Motor neuron (in vitro differentiated cells): ENCODE measurements around the gene ISOC2. TPM values are rescaled to one million over a fixed set of nuclear protein-coding genes. Genes with fewer than 3 reads are reported as not detected.
"Not testable (repeated sequence)": the region's sequence is repeated elsewhere in the genome, so short reads cannot be mapped to it uniquely, and the experiment has no call there.

ENCODE experiments used
- ATAC-seq, 8 experiments: fragments of 200-7000 bp; cut with Tn5 transposase; replicated peaks in 6 of 8; 2 replicates each; pipeline ENCODE4 v1.8.0; 2021; ENCODE audit warnings: mild to moderate bottlenecking in 8 of 8, moderate library complexity in 8 of 8
- H3K27ac ChIP-seq, 2 donors: fragments of 250-450 bp; sonication (Bioruptor Pico); 2 replicates each; pipeline ENCODE4 v1.9.0; 2021; ENCODE audit warnings: antibody characterized with exemption in 2 of 2, mild to moderate bottlenecking in 2 of 2, moderate library complexity in 1 of 2
- H3K4me1 ChIP-seq, 2 donors: fragments of 250-450 bp; sonication (Bioruptor Pico); replicated peaks in 1 of 2; 2 replicates each; pipeline ENCODE4 v1.6.1; 2021; ENCODE audit warnings: antibody characterized with exemption in 2 of 2, mild to moderate bottlenecking in 2 of 2, moderate library complexity in 1 of 2
- H3K4me3 ChIP-seq, 5 donors: fragments of 250-450 bp; sonication (Bioruptor Pico); 2 replicates each; pipeline ENCODE4 v1.9.0; 2021; ENCODE audit warnings: antibody characterized with exemption in 5 of 5, mild to moderate bottlenecking in 5 of 5, moderate library complexity in 4 of 5
- WGBS, 10 experiments: fragments of 450-650 bp; shearing (Covaris generic); methylation state at CpG; one replicate each; pipeline ENCODE4 v1.0.0; 2022; 5-methylcytosine and 5-hydroxymethylcytosine counted together
- in situ Hi-C, 9 experiments: fragments of 400-800 bp; cut with MboI; loops; one replicate each; pipeline ENCODE4 v1.15.0; 2021; ENCODE audit warnings: low sequenced_read_pairs in 9 of 9, low pct_unique_long_range_greater_than_20kb in 2 of 9; ENCODE audit not compliant: unreplicated experiment in 9 of 9
- total RNA-seq, 8 experiments: library from RNA; unstranded; fragments of 300-600 nt; gene quantifications; 2 replicates each; pipeline versions ENCODE4 v1.2.3 to v1.2.4, GENCODE V29; 2022

Gene ISOC2, protein sequence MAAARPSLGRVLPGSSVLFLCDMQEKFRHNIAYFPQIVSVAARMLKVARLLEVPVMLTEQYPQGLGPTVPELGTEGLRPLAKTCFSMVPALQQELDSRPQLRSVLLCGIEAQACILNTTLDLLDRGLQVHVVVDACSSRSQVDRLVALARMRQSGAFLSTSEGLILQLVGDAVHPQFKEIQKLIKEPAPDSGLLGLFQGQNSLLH
- total RNA-seq = 10 to 100 TPM; 35.4 to 82.0 (median 59.1) TPM

DNA sequence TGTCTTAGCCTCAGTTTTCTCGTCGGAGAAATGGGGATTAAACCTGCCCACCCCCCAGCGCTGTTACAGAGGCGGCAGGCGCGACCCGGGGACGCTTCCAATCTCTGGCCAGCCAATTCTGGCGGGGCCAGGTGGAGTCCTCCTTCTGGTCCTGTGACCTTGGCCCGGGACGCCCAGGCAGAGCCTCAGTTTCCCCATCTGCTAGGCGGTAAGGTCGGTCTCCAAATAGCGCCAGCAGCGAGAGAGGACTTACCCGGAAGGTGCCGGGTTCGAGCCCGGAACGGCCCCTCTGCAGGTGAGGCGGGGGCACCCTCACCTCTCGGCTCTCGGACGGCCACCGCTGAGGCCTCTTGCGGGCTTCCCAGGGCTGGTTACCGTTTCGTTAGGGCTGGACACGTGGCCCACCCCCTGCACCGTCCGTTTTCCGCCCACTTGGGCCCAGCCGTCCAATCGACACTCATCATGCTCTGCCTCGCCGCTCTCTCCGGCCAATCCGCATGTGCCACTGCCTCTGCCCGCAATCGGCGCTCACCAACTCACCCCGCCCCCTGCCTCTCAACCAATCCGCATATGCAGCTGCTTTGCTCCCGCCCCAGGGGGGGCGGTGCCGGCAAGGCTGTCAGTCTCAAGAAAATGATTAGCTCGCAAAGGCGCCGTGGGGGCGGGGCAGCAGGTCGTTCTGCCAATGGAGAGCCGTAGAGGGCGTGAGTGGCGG lies at the start of gene ISOC2:
ISOC2 (minus strand) TSS at position 384 of the 715 bp plus-strand sequence. CDS start 5,156 bp downstream, outside the sequence.
- 0% methylated on average over 4 to 8 of the region's 54 CpGs; no CpG with 5 or more reads in 5 of the 10 experiments for WGBS, 10 experiments

DNA sequence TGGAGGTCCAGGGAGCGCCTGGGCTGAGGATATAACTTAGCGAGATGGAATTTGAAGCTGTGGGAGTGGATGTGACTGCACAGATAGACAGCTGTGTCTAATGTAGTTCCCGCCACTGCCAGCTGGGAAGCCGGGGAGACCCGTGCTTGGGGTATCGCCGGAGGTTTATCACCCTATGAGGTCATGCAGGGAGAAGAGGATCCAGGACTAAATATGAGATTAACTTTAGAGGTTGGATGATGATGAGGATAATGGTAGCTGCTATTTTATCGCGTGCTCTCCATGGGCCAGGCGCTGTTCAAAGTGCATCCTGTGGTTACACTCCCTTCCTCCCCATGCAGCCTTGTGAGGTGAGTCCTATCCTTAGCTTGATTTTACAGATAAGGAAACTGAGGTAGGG lies 46.7 kb upstream of the ISOC2 start:
- no peak for ATAC-seq
- Histone ChIP-seq H3K27ac (no peak overlapping the region), H3K4me3 (no peak overlapping the region), H3K4me1 (no peaks in the 10 kb centered on the region)
- 49 to 100% (median 80%) methylated on average over 1 to 6 of the region's 10 CpGs; no CpG with 5 or more reads in 3 of the 10 experiments for WGBS, 10 experiments
- in situ Hi-C loops = no loop called here

More for the DNA sequence above, at the start of gene ISOC2:
- Histone ChIP-seq H3K27ac (peak within 1 kb of the TSS; percentile 86 to 96), H3K4me3 (peak within 1 kb of the TSS; percentile 58 to 88 (median 78)), H3K4me1 (peaks cover 15 to 22% of the 10 kb centered on the region in 2 donors)
- in situ Hi-C loops = no loop called here
- ATAC-seq = peak; percentile 90 to 95 (median 93)

DNA sequence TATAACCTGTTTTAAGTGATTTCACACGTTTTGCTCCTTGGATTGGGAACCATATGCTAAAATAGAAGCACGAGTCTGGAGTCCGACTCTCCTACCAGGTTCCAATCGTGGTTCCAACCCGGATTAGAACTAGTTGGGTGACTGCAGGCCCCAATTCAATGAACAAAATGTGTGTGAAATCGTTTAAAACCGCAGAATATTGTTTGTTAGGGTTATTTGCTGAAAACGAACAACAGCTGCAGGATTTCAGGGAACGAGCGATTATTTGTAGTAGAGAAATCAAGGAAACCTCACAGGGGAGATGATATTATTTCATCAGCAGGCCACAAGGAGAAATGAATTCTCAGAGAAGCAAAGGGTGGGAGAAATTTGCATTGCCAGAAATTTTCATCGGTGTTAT lies 43.5 kb upstream of the ISOC2 start:
- no peak for ATAC-seq
- 50 to 92% (median 76%) methylated on average over 2 to 11 of the region's 11 CpGs for whole genome bisulfite sequencing, 10 experiments
- H3K4me3 ChIP-seq = no peak overlapping the region
- no peaks in the 10 kb centered on the region for H3K4me1 ChIP-seq
- H3K27ac ChIP-seq = no peak overlapping the region
- in situ Hi-C loops = no loop called here

DNA sequence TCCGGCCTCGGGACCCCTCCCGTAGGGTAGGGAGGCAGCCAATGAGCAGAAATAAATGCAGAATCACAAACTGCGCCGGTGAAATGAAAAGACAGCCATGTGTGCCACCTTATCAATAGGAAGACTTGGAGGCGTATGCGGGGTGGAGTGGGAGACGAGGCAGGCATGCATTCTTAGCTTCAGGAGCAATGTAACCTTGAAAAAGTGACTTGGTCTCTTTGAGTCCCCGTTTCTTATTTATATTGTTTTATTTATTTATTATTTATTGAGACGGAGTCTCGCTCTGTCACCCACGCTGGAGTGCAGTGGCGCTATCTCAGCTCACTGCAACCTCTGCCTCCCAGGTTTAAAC lies 42.8 kb upstream of the ISOC2 start:
- ATAC-seq = no peak
- no peaks in the 10 kb centered on the region for H3K4me1 ChIP-seq
- in situ Hi-C loops = no loop called here
- H3K27ac ChIP-seq = peak overlapping the region in 1 of 2 donors; percentile 75
- peak overlapping the region in 4 of 5 donors; percentile 29 to 37 (median 34) for H3K4me3 ChIP-seq
- 32 to 100% (median 41%) methylated on average over 1 to 13 of the region's 13 CpGs; no CpG with 5 or more reads in 1 of the 10 experiments for WGBS, 10 experiments

DNA sequence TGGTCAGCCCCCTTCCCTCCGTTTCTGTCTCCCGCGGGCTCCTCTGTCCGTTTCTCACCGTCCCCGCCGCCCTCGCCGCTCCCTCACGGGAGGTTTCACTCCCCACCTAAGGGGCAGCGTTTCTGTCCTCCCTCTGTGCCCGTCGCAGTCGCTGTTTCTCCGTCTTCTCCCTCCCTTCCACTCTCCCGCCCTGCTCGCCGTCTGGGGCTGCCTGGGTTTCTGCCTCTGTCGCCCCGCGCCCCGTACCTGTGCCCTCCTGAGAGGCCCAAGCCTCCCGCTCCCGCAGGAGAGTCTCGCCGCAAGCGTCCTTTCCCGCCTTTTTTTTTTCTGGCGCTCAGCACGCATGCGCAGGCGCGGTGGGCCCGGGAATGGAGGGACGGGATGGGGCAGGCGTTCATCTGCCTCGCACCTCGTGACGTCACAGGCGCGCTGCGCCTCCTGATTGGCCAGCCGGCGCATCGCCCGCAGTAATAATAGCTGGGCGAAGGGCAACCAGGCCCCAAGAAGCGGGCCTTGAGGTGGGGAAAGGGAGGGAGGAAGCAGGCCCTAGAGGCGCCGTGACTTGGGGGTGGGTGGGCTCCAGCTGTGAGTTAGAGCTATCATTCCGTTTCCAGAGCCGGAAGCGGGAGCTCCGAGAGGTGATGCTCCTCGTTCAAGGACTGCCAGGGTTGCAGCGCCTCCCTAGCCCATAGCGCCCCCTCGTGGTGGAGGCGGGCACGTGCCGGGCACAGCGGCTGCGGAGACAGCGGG lies 42.2 kb upstream of the ISOC2 start:
- ATAC-seq = peak; percentile 96 to 99 (median 98)
- H3K4me3 ChIP-seq = peak overlapping the region; percentile 29 to 37 (median 32)
- 0 to 92% (median 17%) methylated on average over 1 to 24 of the region's 64 CpGs; no CpG with 5 or more reads in 1 of the 10 experiments for WGBS, 10 experiments
- in situ Hi-C loops = no loop called here
- no peaks in the 10 kb centered on the region for H3K4me1 ChIP-seq
- H3K27ac ChIP-seq = peak overlapping the region; percentile 47 to 75

DNA sequence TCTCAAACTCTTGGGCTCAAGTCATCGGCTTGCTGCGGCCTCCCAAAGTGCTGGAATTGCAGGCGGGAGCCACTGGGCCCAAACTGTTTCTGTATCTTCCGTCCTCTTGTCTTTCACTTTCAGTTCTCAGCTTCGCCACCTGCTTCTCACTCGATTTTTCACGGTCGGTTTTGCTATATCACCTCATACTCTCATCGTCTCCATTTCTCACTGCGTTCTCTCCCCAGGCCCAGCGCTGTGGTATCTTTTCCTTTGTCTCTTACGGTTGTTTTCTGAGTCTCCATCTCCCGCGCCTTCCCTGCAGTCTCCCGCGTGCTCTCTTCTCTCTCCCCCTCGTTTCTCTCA lies 41.7 kb upstream of the ISOC2 start:
- no peak for ATAC-seq
- in situ Hi-C loops = no loop called here

DNA sequence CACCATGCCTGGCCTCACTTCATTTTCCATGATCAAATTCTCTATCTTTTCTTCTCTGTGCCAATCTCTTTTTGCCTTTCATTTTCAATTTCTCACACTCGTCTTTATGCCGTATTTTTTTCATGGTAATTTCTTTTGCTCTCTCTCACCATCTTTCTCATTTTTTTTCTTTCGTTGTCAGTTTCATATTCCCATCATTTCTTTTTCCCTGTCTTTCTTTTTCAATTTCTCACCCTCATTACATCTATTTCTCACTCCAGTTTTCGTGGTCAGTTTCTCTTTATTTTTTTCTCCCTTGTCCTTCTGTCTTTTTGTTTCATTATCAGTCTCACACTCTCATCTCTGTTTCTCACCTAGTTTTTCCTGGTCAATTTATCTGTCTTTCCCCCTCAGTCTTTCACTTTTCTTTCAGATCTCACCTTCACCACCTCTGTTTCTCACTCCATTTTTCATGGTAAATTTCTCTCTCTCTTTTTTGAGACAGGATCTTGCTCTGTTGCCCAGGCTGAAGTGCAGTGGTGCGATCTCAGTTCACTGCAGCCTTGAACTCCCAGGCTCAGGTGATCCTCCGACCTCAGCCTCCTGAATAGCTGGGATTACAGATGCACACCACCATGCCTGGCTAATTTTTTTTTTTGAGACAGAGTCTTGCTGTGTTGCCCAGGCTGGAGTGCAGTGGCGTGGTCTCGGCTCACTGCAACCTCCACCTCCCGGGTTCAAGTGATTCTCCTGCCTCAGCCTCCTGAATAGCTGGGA lies 40.9 kb upstream of the ISOC2 start:
- ATAC-seq = no peak
- no peak overlapping the region for H3K4me3 ChIP-seq
- no peaks in the 10 kb centered on the region for H3K4me1 ChIP-seq
- no peak overlapping the region for H3K27ac ChIP-seq
- in situ Hi-C loops = no loop called here
- WGBS, 10 experiments = 60 to 100% (median 87%) methylated on average over 1 to 6 of the region's 9 CpGs

More for the DNA sequence above, 41.7 kb upstream of the ISOC2 start:
- no peaks in the 10 kb centered on the region for H3K4me1 ChIP-seq
- H3K4me3 ChIP-seq = no peak overlapping the region
- H3K27ac ChIP-seq = no peak overlapping the region
- WGBS, 10 experiments = 85 to 100% (median 93%) methylated on average over 1 to 17 of the region's 17 CpGs

DNA sequence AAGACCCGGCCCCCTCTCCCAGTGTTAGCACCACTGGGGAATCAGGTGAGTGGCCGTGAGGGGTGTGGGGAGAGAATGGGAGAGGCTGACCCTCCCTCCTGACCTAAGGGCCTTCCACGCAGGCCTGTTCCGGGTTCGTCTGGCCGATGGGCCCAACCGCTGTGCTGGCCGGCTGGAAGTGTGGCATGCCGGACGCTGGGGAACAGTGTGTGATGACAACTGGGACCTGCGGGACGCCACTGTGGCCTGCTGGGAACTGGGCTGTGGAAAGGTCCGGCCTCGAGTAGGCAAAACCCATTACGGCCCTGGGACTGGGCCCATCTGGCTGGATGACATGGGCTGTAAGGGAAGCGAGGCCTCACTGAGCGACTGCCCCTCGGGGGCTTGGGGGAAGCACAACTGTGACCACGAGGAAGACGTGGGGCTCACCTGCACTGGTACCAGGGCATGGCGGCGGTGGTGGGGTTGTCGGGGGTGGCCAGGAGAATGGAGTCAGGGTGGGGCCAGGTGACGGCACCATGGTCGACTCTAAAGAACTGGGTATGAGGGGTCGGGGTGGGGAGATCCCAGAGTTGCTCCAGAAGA lies 39.0 kb upstream of the ISOC2 start:
- in situ Hi-C loops = no loop called here
- 33 to 93% (median 91%) methylated on average over 1 to 7 of the region's 26 CpGs; no CpG with 5 or more reads in 6 of the 10 experiments for WGBS, 10 experiments
- Histone ChIP-seq H3K27ac (no peak overlapping the region), H3K4me1 (peaks cover 0 to 7% of the 10 kb centered on the region in 2 donors), H3K4me3 (no peak overlapping the region)
- no peak for ATAC-seq

DNA sequence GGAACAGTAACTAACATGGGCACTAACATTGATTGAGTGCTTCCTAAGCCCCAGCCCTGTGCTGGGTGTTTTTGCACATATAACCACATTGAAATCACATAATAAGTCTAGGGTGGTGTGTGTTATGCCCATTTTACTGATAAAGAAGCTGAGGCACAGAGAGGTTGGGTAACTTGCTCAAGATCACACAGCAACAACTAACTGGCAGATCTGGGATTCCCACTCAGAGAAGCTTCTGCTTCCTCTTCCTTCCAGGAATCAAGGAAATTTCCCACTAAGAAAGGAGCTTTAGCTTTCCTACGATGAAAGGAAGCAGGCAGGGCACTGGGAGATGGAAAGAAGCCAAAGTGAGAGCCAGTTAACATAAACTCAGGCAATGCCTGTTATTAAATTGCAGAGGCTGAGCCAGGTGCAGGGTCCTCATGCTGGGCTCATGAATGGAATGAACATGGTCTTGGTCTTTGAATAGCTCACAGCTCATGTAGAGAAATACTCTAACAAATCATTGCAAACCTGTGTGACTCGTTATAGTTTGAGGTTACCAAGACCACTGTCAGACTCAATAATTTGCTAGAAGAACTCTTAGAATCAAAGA lies 36.9 kb upstream of the ISOC2 start:
- Histone ChIP-seq H3K4me1 (peaks cover 0 to 7% of the 10 kb centered on the region in 2 donors), H3K4me3 (no peak overlapping the region), H3K27ac (no peak overlapping the region)
- WGBS, 10 experiments = 0 to 67% (median 46%) methylated on average over 1 to 2 of the region's 2 CpGs; no CpG with 5 or more reads in 2 of the 10 experiments
- in situ Hi-C loops = loop anchor here in 1 of 9 experiments (25.0 kb wide), 1 partner anchor 361 kb away; the partner anchor contains the start of gene TNNT1
- no peak for ATAC-seq

DNA sequence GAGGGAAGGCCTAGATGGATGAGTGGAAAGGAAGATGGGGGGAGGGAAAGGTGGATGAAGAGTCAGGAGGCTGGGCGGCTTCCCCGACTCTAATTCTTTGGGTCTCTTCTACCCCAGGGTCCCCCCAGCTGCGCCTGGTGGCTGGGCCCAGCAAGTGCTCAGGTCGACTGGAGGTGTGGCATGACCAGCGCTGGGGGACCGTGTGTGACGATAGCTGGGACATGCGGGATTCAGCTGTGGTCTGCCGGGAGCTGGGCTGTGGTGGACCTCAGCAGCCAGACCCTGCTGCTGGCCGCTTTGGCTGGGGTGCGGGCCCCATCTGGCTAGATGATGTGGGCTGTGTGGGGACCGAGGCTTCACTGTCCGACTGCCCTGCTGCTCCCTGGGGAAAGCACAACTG lies 36.3 kb upstream of the ISOC2 start:
- no peak overlapping the region for H3K4me3 ChIP-seq
- no peak overlapping the region for H3K27ac ChIP-seq
- in situ Hi-C loops = loop anchor here in 1 of 9 experiments (25.0 kb wide), 1 partner anchor 360 kb away; the partner anchor contains the start of gene TNNT1
- ATAC-seq = no peak
- peaks cover 0 to 7% of the 10 kb centered on the region in 2 donors for H3K4me1 ChIP-seq
- WGBS, 10 experiments = 83 to 100% (median 93%) methylated on average over 1 to 5 of the region's 13 CpGs; no CpG with 5 or more reads in 7 of the 10 experiments

DNA sequence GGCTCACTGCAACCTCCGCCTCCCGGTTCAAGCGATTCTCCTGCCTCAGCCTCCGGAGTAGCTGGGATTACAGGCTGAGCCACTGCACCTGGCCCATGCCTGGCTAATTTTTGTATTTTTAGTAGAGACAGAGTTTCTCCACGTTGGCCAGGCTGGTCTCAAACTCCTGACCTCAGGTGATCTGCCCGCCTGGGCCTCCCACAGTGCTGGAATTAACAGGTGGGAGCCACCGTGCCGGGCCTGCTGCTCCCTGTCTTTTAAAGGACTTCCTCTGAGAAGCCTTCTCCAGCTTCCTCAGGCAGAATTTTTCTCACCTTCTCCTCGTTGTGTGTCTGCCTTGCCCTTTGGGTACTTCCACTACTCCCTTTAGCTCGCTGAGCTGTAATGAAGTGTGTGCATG lies 35.4 kb upstream of the ISOC2 start:
- in situ Hi-C loops = loop anchor here in 1 of 9 experiments (25.0 kb wide), 1 partner anchor 360 kb away; the partner anchor contains the start of gene TNNT1
- not testable (repeated sequence) for H3K4me1 ChIP-seq, H3K27ac ChIP-seq, ATAC-seq, H3K4me3 ChIP-seq
- 55 to 92% (median 85%) methylated on average over 4 to 10 of the region's 10 CpGs; no CpG with 5 or more reads in 2 of the 10 experiments for WGBS, 10 experiments
